Measurements from ENCODE around the gene SERINC1.

Gene SERINC1

DNA sequence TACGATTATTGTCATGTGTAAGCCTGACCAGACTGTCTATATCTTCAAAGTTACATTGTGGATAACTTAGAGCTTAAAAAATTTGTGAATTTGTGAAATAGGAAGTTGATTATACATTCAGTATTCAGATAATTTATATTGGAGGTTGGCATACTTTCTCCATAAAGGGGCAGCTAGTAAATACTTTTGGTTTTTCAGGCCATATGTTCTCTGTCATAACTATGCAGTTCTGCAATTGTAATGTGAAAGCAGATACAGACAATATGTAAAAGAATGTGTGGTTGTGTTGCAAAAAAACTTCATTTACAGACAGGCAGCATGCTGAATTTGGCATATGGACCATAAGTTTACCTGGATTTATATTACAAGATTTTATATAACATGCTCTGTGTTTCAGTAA, 42.8 kb downstream of the SERINC1 start:
- Histone ChIP-seq H3K4me3 (ENCODE audit: low read length) (no peak overlapping the region), H3K27me3 (ENCODE audit: control insufficient read depth, insufficient read depth, low read length) (no peaks in the 10 kb centered on the region), H3K9me3 (ENCODE audit: control insufficient read depth, low read length) (no peaks in the 10 kb centered on the region), H3K9ac (ENCODE audit: low read length) (no peak overlapping the region), H3K36me3 (ENCODE audit: control insufficient read depth, insufficient read depth, low read length) (no peaks in the 10 kb centered on the region), H3K4me1 (ENCODE audit: control insufficient read depth, insufficient read depth, low read length) (no peaks in the 10 kb centered on the region)

GRCh38 chr6:122426597-122426996, 45.0 kb downstream of the SERINC1 start:
- no peaks in the 10 kb centered on the region for H3K27me3 ChIP-seq (ENCODE audit: control insufficient read depth, insufficient read depth, low read length)
- H3K36me3 ChIP-seq (ENCODE audit: control insufficient read depth, insufficient read depth, low read length), result no peaks in the 10 kb centered on the region
- no peaks in the 10 kb centered on the region for H3K9me3 ChIP-seq (ENCODE audit: control insufficient read depth, low read length)
- H3K4me3 ChIP-seq (ENCODE audit: low read length), result no peak overlapping the region
- no peak overlapping the region for H3K9ac ChIP-seq (ENCODE audit: low read length)
- no peaks in the 10 kb centered on the region for H3K4me1 ChIP-seq (ENCODE audit: control insufficient read depth, insufficient read depth, low read length)

- Histone ChIP-seq H3K9me3 (ENCODE audit: control insufficient read depth, low read length) (no peaks in the 10 kb centered on the region), H3K36me3 (ENCODE audit: control insufficient read depth, insufficient read depth, low read length) (no peaks in the 10 kb centered on the region), H3K4me1 (ENCODE audit: control insufficient read depth, insufficient read depth, low read length) (no peaks in the 10 kb centered on the region), H3K9ac (ENCODE audit: low read length) (no peak overlapping the region), H3K27me3 (ENCODE audit: control insufficient read depth, insufficient read depth, low read length) (no peaks in the 10 kb centered on the region), H3K4me3 (ENCODE audit: low read length) (no peak overlapping the region)
Measured at GRCh38 chr6:122423734-122424133, 47.9 kb downstream of the SERINC1 start.

- Histone ChIP-seq H3K36me3 (ENCODE audit: control insufficient read depth, insufficient read depth, low read length) (no peaks in the 10 kb centered on the region), H3K4me1 (ENCODE audit: control insufficient read depth, insufficient read depth, low read length) (no peaks in the 10 kb centered on the region), H3K9ac (ENCODE audit: low read length) (no peak overlapping the region), H3K9me3 (ENCODE audit: control insufficient read depth, low read length) (no peaks in the 10 kb centered on the region), H3K27me3 (ENCODE audit: control insufficient read depth, insufficient read depth, low read length) (no peaks in the 10 kb centered on the region), H3K4me3 (ENCODE audit: low read length) (no peak overlapping the region)
Measured at GRCh38 chr6:122422614-122423267, 48.9 kb downstream of the SERINC1 start.

DNA sequence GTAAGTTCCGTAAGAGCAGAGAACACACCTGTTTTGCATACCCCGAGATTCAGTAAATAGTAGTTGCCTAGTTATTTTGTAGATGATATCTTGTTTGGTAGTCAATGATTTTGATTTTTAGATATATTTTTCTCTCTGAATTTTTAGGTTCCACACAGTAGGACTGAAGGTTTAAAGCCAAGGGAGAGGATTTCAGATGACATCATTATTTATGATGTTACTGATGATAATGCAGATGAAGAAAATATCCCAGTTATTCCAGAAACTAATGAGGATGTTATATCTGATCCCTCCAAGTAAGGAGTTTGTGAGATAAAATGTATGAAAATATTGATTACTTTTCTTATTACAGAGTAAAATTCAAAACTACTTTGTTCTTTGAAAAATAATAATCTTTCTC, 49.6 kb downstream of the SERINC1 start:
- no peaks in the 10 kb centered on the region for H3K9me3 ChIP-seq (ENCODE audit: control insufficient read depth, low read length)
- H3K27me3 ChIP-seq (ENCODE audit: control insufficient read depth, insufficient read depth, low read length), result no peaks in the 10 kb centered on the region
- no peak overlapping the region for H3K9ac ChIP-seq (ENCODE audit: low read length)
- H3K36me3 ChIP-seq (ENCODE audit: control insufficient read depth, insufficient read depth, low read length), result no peaks in the 10 kb centered on the region
- H3K4me3 ChIP-seq (ENCODE audit: low read length), result no peak overlapping the region
- no peaks in the 10 kb centered on the region for H3K4me1 ChIP-seq (ENCODE audit: control insufficient read depth, insufficient read depth, low read length)

- Histone ChIP-seq H3K4me3 (ENCODE audit: low read length) (no peak overlapping the region), H3K27me3 (ENCODE audit: control insufficient read depth, insufficient read depth, low read length) (no peaks in the 10 kb centered on the region), H3K9me3 (ENCODE audit: control insufficient read depth, low read length) (no peaks in the 10 kb centered on the region), H3K9ac (ENCODE audit: low read length) (no peak overlapping the region), H3K36me3 (ENCODE audit: control insufficient read depth, insufficient read depth, low read length) (no peaks in the 10 kb centered on the region), H3K4me1 (ENCODE audit: control insufficient read depth, insufficient read depth, low read length) (peaks cover 6% of the 10 kb centered on the region)
Measured at GRCh38 chr6:122416825-122417224, 54.8 kb downstream of the SERINC1 start.

DNA sequence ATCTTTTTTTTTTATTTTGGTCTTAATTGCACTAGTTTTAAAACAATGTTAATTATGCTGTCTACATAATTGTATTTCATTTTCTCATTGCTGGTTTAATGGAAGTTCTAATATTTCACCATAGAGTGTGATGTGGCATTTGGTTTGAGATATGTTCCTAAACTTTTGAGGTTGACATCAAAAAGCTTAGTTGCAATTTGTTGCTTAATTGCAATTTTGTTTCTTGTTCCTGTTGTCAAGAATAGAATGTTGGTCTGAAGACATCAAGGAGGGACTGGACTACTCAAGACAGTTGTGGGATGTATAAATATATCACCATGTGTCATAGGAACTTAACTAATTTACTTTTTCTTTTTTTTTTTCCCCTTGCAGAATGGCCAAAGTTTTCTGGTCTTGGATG, 59.6 kb downstream of the SERINC1 start:
- H3K27me3 ChIP-seq (ENCODE audit: control insufficient read depth, insufficient read depth, low read length), result no peaks in the 10 kb centered on the region
- H3K36me3 ChIP-seq (ENCODE audit: control insufficient read depth, insufficient read depth, low read length), result no peaks in the 10 kb centered on the region
- no peak overlapping the region for H3K9ac ChIP-seq (ENCODE audit: low read length)
- H3K4me3 ChIP-seq (ENCODE audit: low read length), result no peak overlapping the region
- H3K4me1 ChIP-seq (ENCODE audit: control insufficient read depth, insufficient read depth, low read length), result peaks cover 6% of the 10 kb centered on the region
- H3K9me3 ChIP-seq (ENCODE audit: control insufficient read depth, low read length), result no peaks in the 10 kb centered on the region

GRCh38 chr6:122408702-122409458, 62.7 kb downstream of the SERINC1 start:
- H3K27me3 ChIP-seq (ENCODE audit: control insufficient read depth, insufficient read depth, low read length), result no peaks in the 10 kb centered on the region
- H3K4me3 ChIP-seq (ENCODE audit: low read length), result no peak overlapping the region
- peaks cover 3% of the 10 kb centered on the region for H3K4me1 ChIP-seq (ENCODE audit: control insufficient read depth, insufficient read depth, low read length)
- no peak overlapping the region for H3K9ac ChIP-seq (ENCODE audit: low read length)
- H3K9me3 ChIP-seq (ENCODE audit: control insufficient read depth, low read length), result no peaks in the 10 kb centered on the region
- H3K36me3 ChIP-seq (ENCODE audit: control insufficient read depth, insufficient read depth, low read length), result no peaks in the 10 kb centered on the region

GRCh38 chr6:122408240-122408639, 63.4 kb downstream of the SERINC1 start:
- peaks cover 3% of the 10 kb centered on the region for H3K4me1 ChIP-seq (ENCODE audit: control insufficient read depth, insufficient read depth, low read length)
- no peak overlapping the region for H3K4me3 ChIP-seq (ENCODE audit: low read length)
- no peaks in the 10 kb centered on the region for H3K27me3 ChIP-seq (ENCODE audit: control insufficient read depth, insufficient read depth, low read length)
- H3K9ac ChIP-seq (ENCODE audit: low read length), result no peak overlapping the region
- no peaks in the 10 kb centered on the region for H3K9me3 ChIP-seq (ENCODE audit: control insufficient read depth, low read length)
- H3K36me3 ChIP-seq (ENCODE audit: control insufficient read depth, insufficient read depth, low read length), result no peaks in the 10 kb centered on the region

DNA sequence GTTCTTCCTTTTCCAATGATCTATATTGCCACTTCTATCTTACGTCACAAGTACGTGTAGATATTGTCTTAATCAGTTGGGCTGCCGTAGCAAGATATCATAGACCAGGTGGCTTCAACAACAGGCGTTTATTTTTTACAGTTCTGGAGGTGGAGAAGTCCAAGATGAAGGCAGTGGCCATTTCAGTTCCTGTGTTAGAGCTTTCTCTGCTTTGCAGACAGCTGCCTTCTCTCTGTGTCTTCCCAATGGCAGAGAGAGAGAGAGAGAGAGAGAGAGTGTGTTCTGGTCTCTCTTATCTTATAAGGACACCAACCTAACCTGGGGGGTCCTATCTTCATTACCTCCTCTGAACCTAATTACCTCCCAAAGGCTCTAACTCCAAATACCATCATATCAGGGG, 63.9 kb downstream of the SERINC1 start:
- H3K36me3 ChIP-seq (ENCODE audit: control insufficient read depth, insufficient read depth, low read length), result no peaks in the 10 kb centered on the region
- H3K9me3 ChIP-seq (ENCODE audit: control insufficient read depth, low read length), result no peaks in the 10 kb centered on the region
- H3K27me3 ChIP-seq (ENCODE audit: control insufficient read depth, insufficient read depth, low read length), result no peaks in the 10 kb centered on the region
- peaks cover 3% of the 10 kb centered on the region for H3K4me1 ChIP-seq (ENCODE audit: control insufficient read depth, insufficient read depth, low read length)
- H3K9ac ChIP-seq (ENCODE audit: low read length), result no peak overlapping the region
- H3K4me3 ChIP-seq (ENCODE audit: low read length), result no peak overlapping the region

DNA sequence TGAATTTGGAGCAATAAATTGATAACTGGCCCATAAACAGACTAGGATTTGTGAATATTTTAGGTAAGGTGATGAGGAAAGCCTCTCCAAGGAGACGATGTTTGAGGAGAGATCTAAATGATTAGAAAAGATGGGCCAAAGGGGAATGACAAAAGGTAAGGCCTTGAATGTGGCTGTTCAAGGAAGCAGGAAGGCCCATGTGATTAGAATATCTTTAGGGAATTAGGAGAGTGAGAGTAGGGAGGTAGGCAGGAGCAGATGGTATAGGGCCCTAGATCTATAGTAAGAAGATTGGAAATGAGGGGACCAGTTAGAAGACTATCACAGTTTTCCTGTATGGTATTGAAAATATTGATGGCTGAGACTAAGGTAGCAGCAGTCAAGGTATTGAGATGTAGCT, 65.4 kb downstream of the SERINC1 start:
- Histone ChIP-seq H3K27me3 (ENCODE audit: control insufficient read depth, insufficient read depth, low read length) (no peaks in the 10 kb centered on the region), H3K4me1 (ENCODE audit: control insufficient read depth, insufficient read depth, low read length) (peaks cover 3% of the 10 kb centered on the region), H3K36me3 (ENCODE audit: control insufficient read depth, insufficient read depth, low read length) (no peaks in the 10 kb centered on the region), H3K9me3 (ENCODE audit: control insufficient read depth, low read length) (no peaks in the 10 kb centered on the region), H3K4me3 (ENCODE audit: low read length) (no peak overlapping the region), H3K9ac (ENCODE audit: low read length) (no peak overlapping the region)

GRCh38 chr6:122405417-122405816, 66.2 kb downstream of the SERINC1 start:
- no peaks in the 10 kb centered on the region for H3K36me3 ChIP-seq (ENCODE audit: control insufficient read depth, insufficient read depth, low read length)
- H3K9ac ChIP-seq (ENCODE audit: low read length), result no peak overlapping the region
- no peaks in the 10 kb centered on the region for H3K9me3 ChIP-seq (ENCODE audit: control insufficient read depth, low read length)
- no peak overlapping the region for H3K4me3 ChIP-seq (ENCODE audit: low read length)
- no peaks in the 10 kb centered on the region for H3K27me3 ChIP-seq (ENCODE audit: control insufficient read depth, insufficient read depth, low read length)
- peaks cover 3% of the 10 kb centered on the region for H3K4me1 ChIP-seq (ENCODE audit: control insufficient read depth, insufficient read depth, low read length)
